ENCODE measurements around the gene POLR1H. TPM values are rescaled to one million over a fixed set of nuclear protein-coding genes. Genes with fewer than 3 reads are reported as not detected.
A peak's percentile ranks its signal among the peaks of the same experiment; 100 is the strongest.
"Not testable (repeated sequence)": the region's sequence is repeated elsewhere in the genome, so short reads cannot be mapped to it uniquely, and the experiment has no call there.

Gene POLR1H
- 39.4 and 57.7 TPM in 2 replicates for total RNA-seq (2014; rRNA removed; shearing (Covaris generic))

- peak; percentile 98 for DNase-seq (ENCODE audit: low read depth)
Observed at GRCh38 chr6:30061092-30061857, at the start of gene POLR1H. Gene POLR1H (plus strand): TSS chr6:30061265. CDS start chr6:30061525, 260 bp downstream.

GRCh38 chr6:30013291-30013922 lies 47.7 kb upstream of the POLR1H start:
- no peak for DNase-seq (ENCODE audit: low read depth)

- no peak for DNase-seq (ENCODE audit: low read depth)
Observed at GRCh38 chr6:30019819-30020218, 41.2 kb upstream of the POLR1H start.

GRCh38 chr6:30020626-30021025 lies 40.4 kb upstream of the POLR1H start:
- no peak for DNase-seq (ENCODE audit: low read depth)

GRCh38 chr6:30022189-30022588 lies 38.9 kb upstream of the POLR1H start:
- no peak for DNase-seq (ENCODE audit: low read depth)

GRCh38 chr6:30022712-30023111 lies 38.4 kb upstream of the POLR1H start:
- DNase-seq (ENCODE audit: low read depth) = not testable (repeated sequence)

DNA sequence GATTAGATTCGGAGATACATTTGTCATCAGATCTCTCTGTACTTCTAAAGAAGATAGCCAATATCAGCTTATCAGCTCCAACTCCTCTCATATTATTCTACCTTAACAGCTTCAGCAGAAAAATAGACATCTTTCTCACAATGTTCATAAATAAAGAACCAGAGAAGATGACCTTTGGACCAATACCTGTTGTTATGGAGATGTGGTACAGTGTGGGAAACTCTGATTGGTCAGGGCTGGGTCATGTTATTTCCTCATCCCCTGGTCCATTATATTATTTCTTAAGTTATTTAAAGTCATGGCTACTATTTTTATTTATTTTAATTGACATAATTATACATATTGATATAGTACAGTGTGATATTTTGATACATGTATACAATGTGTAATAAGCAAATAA lies 35.9 kb upstream of the POLR1H start:
- DNase-seq (ENCODE audit: low read depth) = no peak

DNA sequence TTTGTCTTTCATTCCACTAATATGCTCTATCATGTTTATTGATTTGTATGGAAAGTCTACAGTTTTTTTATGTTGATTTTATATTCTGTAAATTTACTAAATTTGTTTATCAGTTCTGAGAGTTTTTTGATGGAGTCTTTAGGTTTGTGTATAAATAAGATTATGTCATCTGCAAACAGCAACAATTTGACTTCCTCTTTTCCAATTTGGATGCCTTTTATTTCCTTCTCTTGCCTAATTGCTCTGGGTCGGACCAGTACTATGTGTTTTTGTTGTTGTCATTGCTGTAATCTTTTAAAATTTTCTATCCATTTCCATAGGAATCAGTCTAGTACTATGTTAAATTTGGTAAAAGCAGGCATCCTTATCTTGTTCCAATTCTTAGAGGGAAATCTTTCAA lies 31.5 kb upstream of the POLR1H start:
- no peak for DNase-seq (ENCODE audit: low read depth)

- DNase-seq (ENCODE audit: low read depth) = no peak
Observed at GRCh38 chr6:30031381-30031780, 29.7 kb upstream of the POLR1H start.

- not testable (repeated sequence) for DNase-seq (ENCODE audit: low read depth)
Observed at GRCh38 chr6:30033440-30033839, 27.6 kb upstream of the POLR1H start.

DNA sequence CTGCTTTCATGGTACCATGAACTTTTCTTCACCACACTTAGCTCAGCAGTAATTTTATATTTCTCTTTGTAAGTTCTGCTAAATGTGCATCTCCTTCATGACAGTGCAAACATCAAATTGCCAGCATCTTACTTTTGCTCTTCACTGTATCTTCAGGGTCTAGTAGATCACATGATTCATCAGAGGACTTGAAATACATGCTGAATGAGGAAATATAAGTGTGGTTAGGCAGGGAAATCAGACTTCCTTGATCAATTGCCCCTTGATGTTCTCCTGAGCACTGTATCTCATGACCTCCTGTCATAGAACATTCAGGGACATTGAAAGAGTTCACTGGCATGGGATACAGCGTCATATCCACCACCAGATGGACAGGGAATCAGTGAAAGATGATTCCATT lies 25.3 kb upstream of the POLR1H start:
- no peak for DNase-seq (ENCODE audit: low read depth)

- no peak for DNase-seq (ENCODE audit: low read depth)
Observed at GRCh38 chr6:30037182-30037788, 23.8 kb upstream of the POLR1H start.

- no peak for DNase-seq (ENCODE audit: low read depth)
Observed at GRCh38 chr6:30041221-30041620, 19.8 kb upstream of the POLR1H start.

DNA sequence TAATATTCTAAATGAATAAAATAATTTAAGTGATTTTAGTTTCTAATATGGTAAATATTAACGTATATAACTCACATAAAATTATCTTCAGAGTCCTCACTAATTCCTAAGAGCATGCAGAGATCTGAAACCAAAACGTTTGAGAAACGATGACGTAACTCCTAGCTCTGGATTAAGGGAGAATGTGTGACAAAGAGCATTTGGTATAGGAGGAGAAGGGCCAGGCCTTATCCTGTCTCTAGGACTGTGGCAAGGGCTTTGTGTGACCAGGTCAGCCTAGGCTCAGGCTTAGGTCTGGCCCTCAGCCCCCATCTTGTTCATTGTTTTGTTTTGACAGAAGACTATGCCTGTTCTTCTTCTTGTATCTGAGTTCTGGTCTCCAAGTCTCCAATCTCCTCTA lies 19.2 kb upstream of the POLR1H start:
- no peak for DNase-seq (ENCODE audit: low read depth)

DNA sequence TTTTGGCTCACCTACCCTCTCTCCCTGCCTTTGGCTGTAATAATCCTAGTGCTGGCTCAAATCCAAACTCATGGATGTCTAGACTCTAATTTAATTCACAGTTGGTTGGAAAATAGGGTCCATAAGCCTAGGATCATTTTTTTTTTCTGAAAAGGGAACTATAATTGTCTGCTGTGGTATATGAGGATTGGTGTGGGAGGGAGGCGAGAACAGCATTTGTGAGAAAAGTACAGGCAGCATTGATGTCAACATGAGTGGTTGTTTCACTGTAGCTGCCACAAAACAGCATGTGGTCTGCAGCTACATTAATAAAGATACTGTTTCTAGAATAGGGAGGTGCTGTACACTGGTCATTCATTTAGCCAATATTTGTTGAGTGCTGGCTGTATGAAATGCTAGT lies 18.6 kb upstream of the POLR1H start:
- no peak for DNase-seq (ENCODE audit: low read depth)

DNA sequence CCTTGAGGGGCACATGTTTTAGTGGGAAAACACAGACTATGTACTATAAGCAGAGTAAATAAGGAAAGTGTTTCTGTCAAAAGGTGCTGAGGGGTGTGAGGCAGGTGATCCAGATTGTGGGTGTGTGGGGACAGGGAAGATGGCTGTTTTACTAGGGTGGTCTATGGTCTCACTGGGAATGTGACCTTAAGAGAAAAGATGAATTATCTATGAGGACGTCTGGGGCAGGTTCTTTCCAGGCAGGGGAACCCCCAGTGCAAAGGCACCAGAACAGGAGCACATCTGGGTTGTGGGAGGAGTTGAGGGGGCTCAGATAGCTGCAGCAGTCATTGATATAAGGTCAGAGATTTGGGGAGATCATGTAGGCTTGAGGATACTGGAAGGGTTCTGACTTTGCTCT lies 18.2 kb upstream of the POLR1H start:
- no peak for DNase-seq (ENCODE audit: low read depth)

- DNase-seq (ENCODE audit: low read depth) = no peak
Observed at GRCh38 chr6:30043744-30044143, 17.3 kb upstream of the POLR1H start.

- peak; percentile 71 for DNase-seq (ENCODE audit: low read depth)
Observed at GRCh38 chr6:30044630-30045029, 16.4 kb upstream of the POLR1H start.

DNA sequence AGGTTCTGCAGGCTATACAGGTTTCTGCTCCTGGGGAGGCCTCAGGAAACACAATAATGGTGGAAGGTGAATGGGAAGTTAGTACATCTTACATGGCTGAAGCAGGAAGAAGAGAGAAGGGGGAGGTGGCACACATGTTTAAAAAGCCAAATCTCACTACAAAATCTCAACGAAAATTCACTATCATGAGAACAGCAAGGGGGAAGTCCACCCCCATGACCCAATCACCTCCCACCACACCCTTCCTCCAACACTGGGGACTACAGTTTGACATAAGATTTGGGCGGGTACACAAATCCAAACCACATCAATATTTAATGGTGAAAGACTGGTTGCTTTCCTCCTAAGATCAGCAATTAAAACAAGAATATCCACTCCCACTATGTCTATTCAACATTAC lies 13.8 kb upstream of the POLR1H start:
- DNase-seq (ENCODE audit: low read depth) = no peak

DNA sequence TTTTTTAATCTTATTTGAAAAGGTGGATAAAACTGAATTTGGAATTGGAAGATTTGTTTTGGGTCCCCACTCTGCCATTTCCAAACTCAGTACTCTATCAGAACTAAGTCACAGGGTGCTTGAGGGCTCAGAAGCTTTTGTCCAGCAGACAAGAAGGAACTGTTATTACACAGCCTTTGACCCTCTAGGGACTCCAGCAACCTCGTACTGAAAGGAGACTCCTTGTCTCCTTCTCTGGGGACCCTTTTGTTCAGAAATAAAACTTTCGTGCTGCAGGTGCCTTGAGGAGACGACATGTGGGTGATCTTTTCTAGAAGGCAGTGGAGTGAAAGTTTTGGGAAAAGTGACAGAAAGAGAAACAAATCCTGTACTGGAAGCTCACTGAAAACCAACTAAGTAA lies 7.4 kb upstream of the POLR1H start:
- DNase-seq (ENCODE audit: low read depth) = no peak

- DNase-seq (ENCODE audit: low read depth) = no peak
Observed at GRCh38 chr6:30055513-30055912, 5.6 kb upstream of the POLR1H start.

- DNase-seq (ENCODE audit: low read depth) = peak; percentile 56
Observed at GRCh38 chr6:30060606-30061091, 416 bp upstream of the POLR1H start.
